Measurements from ENCODE around the gene BAIAP3. TPM values are rescaled to one million over a fixed set of nuclear protein-coding genes. Genes with fewer than 3 reads are reported as not detected.

Gene BAIAP3
- total RNA-seq, 1 donor from 2014 or later = 4.2 TPM

- Histone ChIP-seq H3K9me3 (no peaks in the 10 kb centered on the region), H3K4me1 (peaks cover 21% of the 10 kb centered on the region), H3K4me3 (no peak overlapping the region), H3K27me3 (no peaks in the 10 kb centered on the region), H3K36me3 (peaks cover 0 to 94% of the 10 kb centered on the region in 2 donors), H3K27ac (no peak overlapping the region)
- no peak for DNase-seq (ENCODE audit: extremely low spot score in 2 of 2)
- TF ChIP-seq POLR2A (IDR thresholded peaks at IDR 0.05) (no peak), POLR2AphosphoS5 (IDR thresholded peaks at IDR 0.05; ENCODE audit: insufficient read depth in 1 of 2, low read depth in 1 of 2) (no peak)
- TF ChIP-seq, protein P1, sequence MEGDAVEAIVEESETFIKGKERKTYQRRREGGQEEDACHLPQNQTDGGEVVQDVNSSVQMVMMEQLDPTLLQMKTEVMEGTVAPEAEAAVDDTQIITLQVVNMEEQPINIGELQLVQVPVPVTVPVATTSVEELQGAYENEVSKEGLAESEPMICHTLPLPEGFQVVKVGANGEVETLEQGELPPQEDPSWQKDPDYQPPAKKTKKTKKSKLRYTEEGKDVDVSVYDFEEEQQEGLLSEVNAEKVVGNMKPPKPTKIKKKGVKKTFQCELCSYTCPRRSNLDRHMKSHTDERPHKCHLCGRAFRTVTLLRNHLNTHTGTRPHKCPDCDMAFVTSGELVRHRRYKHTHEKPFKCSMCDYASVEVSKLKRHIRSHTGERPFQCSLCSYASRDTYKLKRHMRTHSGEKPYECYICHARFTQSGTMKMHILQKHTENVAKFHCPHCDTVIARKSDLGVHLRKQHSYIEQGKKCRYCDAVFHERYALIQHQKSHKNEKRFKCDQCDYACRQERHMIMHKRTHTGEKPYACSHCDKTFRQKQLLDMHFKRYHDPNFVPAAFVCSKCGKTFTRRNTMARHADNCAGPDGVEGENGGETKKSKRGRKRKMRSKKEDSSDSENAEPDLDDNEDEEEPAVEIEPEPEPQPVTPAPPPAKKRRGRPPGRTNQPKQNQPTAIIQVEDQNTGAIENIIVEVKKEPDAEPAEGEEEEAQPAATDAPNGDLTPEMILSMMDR (IDR thresholded peaks at IDR 0.05) = no peak
- intact Hi-C loops (cut with DNase I) = no loop called here
These were observed 15.2 kb upstream of the BAIAP3 start for GRCh38 chr16:1318268-1318545.

GRCh38 chr16:1319041-1319440 is 14.4 kb upstream of the BAIAP3 start:
- H3K4me3 ChIP-seq = no peak overlapping the region
- H3K27ac ChIP-seq = no peak overlapping the region
- H3K4me1 ChIP-seq = peaks cover 13% of the 10 kb centered on the region
- H3K36me3 ChIP-seq = peaks cover 0 to 96% of the 10 kb centered on the region in 2 donors
- TF ChIP-seq POLR2AphosphoS5 (IDR thresholded peaks at IDR 0.05; ENCODE audit: insufficient read depth in 1 of 2, low read depth in 1 of 2) (no peak), POLR2A (IDR thresholded peaks at IDR 0.05) (no peak)
- TF ChIP-seq, protein P1 (IDR thresholded peaks at IDR 0.05) = no peak
- DNase-seq (ENCODE audit: extremely low spot score in 2 of 2) = no peak
- no peaks in the 10 kb centered on the region for H3K27me3 ChIP-seq
- H3K9me3 ChIP-seq = no peaks in the 10 kb centered on the region
- intact Hi-C loops (cut with DNase I) = no loop called here

GRCh38 chr16:1320097-1320496 is 13.3 kb upstream of the BAIAP3 start:
- Histone ChIP-seq H3K9me3 (no peaks in the 10 kb centered on the region), H3K27ac (no peak overlapping the region), H3K4me1 (peaks cover 2% of the 10 kb centered on the region), H3K4me3 (no peak overlapping the region), H3K27me3 (no peaks in the 10 kb centered on the region), H3K36me3 (peaks cover 0 to 96% of the 10 kb centered on the region in 2 donors)
- intact Hi-C loops (cut with DNase I) = no loop called here
- TF ChIP-seq, protein P1 (IDR thresholded peaks at IDR 0.05) = no peak
- TF ChIP-seq POLR2AphosphoS5 (IDR thresholded peaks at IDR 0.05; ENCODE audit: insufficient read depth in 1 of 2, low read depth in 1 of 2) (no peak), POLR2A (IDR thresholded peaks at IDR 0.05) (no peak)
- DNase-seq (ENCODE audit: extremely low spot score in 2 of 2) = no peak

- intact Hi-C loops (cut with DNase I) = no loop called here
- H3K4me1 ChIP-seq = no peaks in the 10 kb centered on the region
- peaks cover 0 to 96% of the 10 kb centered on the region in 2 donors for H3K36me3 ChIP-seq
- no peaks in the 10 kb centered on the region for H3K27me3 ChIP-seq
- TF ChIP-seq POLR2AphosphoS5 (IDR thresholded peaks at IDR 0.05; ENCODE audit: insufficient read depth in 1 of 2, low read depth in 1 of 2) (no peak), POLR2A (IDR thresholded peaks at IDR 0.05) (no peak)
- TF ChIP-seq, protein P1 (IDR thresholded peaks at IDR 0.05) = no peak
- no peaks in the 10 kb centered on the region for H3K9me3 ChIP-seq
- H3K4me3 ChIP-seq = no peak overlapping the region
- no peak for DNase-seq (ENCODE audit: extremely low spot score in 2 of 2)
- no peak overlapping the region for H3K27ac ChIP-seq
These were observed 12.7 kb upstream of the BAIAP3 start for GRCh38 chr16:1320658-1321240.

DNA sequence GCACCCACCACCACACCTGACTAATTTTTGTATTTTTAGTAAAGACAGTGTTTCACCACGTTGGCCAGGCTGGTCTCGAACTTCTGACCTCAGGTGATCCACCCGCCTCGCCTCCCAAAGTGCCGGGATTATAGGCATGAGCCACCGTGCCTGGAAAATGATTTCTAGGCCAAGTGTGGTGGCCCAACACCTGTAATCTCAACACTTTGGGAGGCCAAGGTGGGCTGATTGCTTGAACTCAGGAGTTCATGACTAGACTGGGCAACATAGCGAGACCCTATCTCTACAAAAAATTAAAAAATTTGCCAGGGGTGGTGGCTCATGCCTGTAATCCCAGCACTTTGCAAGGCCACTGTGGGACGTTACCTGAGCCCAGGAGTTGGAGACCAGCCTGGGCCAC is 11.0 kb upstream of the BAIAP3 start:
- Histone ChIP-seq H3K27ac (no peak overlapping the region), H3K4me1 (no peaks in the 10 kb centered on the region), H3K9me3 (no peaks in the 10 kb centered on the region), H3K36me3 (peaks cover 0 to 82% of the 10 kb centered on the region in 2 donors), H3K4me3 (no peak overlapping the region), H3K27me3 (no peaks in the 10 kb centered on the region)
- no peak for DNase-seq (ENCODE audit: extremely low spot score in 2 of 2)
- no peak for TF ChIP-seq POLR2A (IDR thresholded peaks at IDR 0.05)
- TF ChIP-seq POLR2AphosphoS5 (IDR thresholded peaks at IDR 0.05; ENCODE audit: insufficient read depth in 1 of 2, low read depth in 1 of 2) = no peak
- TF ChIP-seq, protein P1 (IDR thresholded peaks at IDR 0.05) = no peak
- intact Hi-C loops (cut with DNase I) = no loop called here
